LNCAP (cell line): ENCODE data around the gene ABTB1.

Source experiments
- CTCF ChIP-seq: fragments of 450-650 bp; IDR thresholded peaks from 2 replicates; pipeline ENCODE4 v1.5.1; 2017; ENCODE audit warnings: mild to moderate bottlenecking

The ABTB1 gene

GRCh38 chr3:127672429-127673190 lies at the start of gene ABTB1:
ABTB1 (plus strand) TSS chr3:127672952; CDS start chr3:127673026, 74 bp downstream.
- no peak for TF ChIP-seq CTCF

- TF ChIP-seq CTCF, result no peak
These were observed 48.7 kb upstream of the ABTB1 start for GRCh38 chr3:127624063-127624462.

GRCh38 chr3:127625821-127626220 lies 46.9 kb upstream of the ABTB1 start:
- no peak for TF ChIP-seq CTCF

GRCh38 chr3:127628426-127628787 lies 44.3 kb upstream of the ABTB1 start:
- TF ChIP-seq CTCF, result no peak

GRCh38 chr3:127628788-127629466 lies 43.8 kb upstream of the ABTB1 start, which contains the start of gene PODXL2:
PODXL2 (plus strand) TSS chr3:127629185; CDS start chr3:127629220, 35 bp downstream.
- no peak for TF ChIP-seq CTCF

- TF ChIP-seq CTCF, result no peak
These were observed 43.0 kb upstream of the ABTB1 start for GRCh38 chr3:127629467-127630403.
